ENCODE data around the gene LHX4.

Gene LHX4

GRCh38 chr1:180259431-180260338 lies 29.6 kb downstream of the LHX4 start:
- no peak for DNase-seq

- no peak for DNase-seq
Observed at GRCh38 chr1:180260541-180260940, 30.5 kb downstream of the LHX4 start.

GRCh38 chr1:180261030-180261429 lies 31.0 kb downstream of the LHX4 start:
- DNase-seq: no peak

- no peak for DNase-seq
Observed at GRCh38 chr1:180261524-180262155, 31.6 kb downstream of the LHX4 start.

GRCh38 chr1:180262628-180263488 lies 32.8 kb downstream of the LHX4 start:
- no peak for DNase-seq

- no peak for DNase-seq
Observed at GRCh38 chr1:180264595-180264994, 34.5 kb downstream of the LHX4 start.

- DNase-seq: no peak
Observed at GRCh38 chr1:180265201-180265600, 35.1 kb downstream of the LHX4 start.

- DNase-seq: no peak
Observed at GRCh38 chr1:180265871-180266270, 35.8 kb downstream of the LHX4 start.

GRCh38 chr1:180266275-180267210 lies 36.5 kb downstream of the LHX4 start:
- no peak for DNase-seq

GRCh38 chr1:180267211-180267561 lies 37.1 kb downstream of the LHX4 start:
- no peak for DNase-seq

- DNase-seq: no peak
Observed at GRCh38 chr1:180267761-180268555, 37.9 kb downstream of the LHX4 start.

- DNase-seq: no peak
Observed at GRCh38 chr1:180268556-180269075, 38.6 kb downstream of the LHX4 start.

GRCh38 chr1:180269645-180270529 lies 39.8 kb downstream of the LHX4 start:
- DNase-seq: no peak

GRCh38 chr1:180270530-180271271 lies 40.6 kb downstream of the LHX4 start:
- DNase-seq: no peak

- no peak for DNase-seq
Observed at GRCh38 chr1:180271272-180272255, 41.5 kb downstream of the LHX4 start.

GRCh38 chr1:180272395-180272794 lies 42.3 kb downstream of the LHX4 start:
- DNase-seq: no peak

- no peak for DNase-seq
Observed at GRCh38 chr1:180273066-180273465, 43.0 kb downstream of the LHX4 start.

GRCh38 chr1:180274221-180274620 lies 44.2 kb downstream of the LHX4 start:
- DNase-seq: no peak
